GM12878 (cell line): ENCODE data around the gene MUC5AC. TPM values are rescaled to one million over a fixed set of nuclear protein-coding genes. Genes with fewer than 3 reads are reported as not detected.
"Not testable (repeated sequence)": the region's sequence is repeated elsewhere in the genome, so short reads cannot be mapped to it uniquely, and the experiment has no call there.

Experiments used
- ATAC-seq: fragments of 200-7000 bp; cut with Tn5 transposase; 3 replicates; pipeline ENCODE4 v1.9.1; 2020; ENCODE audit warnings: mild to moderate bottlenecking, moderate library complexity
- BruUV-seq: library from RNA; stranded (reverse); fragments of 400-500 nt; replicated peaks from 2 replicates; lab custom pipeline; 2021; lab: Mats Ljungman, UMichigan
- CTCF ChIA-PET: fragments of 300-600 bp; sonication (Branson Sonifier 250); formaldehyde crosslinking; extraction: SDS; loops from one replicate; lab custom pipeline; 2021; ENCODE audit warnings: inconsistent platforms; lab: Yijun Ruan, JAX
- POLR2A ChIA-PET: fragments of 350-600 bp; formaldehyde crosslinking; extraction: SDS; loops from one replicate; lab custom pipeline; 2021; ENCODE audit warnings: inconsistent platforms; lab: Charles Lee
- RAD21 ChIA-PET: fragments of 300-600 bp; sonication (Branson Sonifier 250); formaldehyde crosslinking; loops from one replicate; lab custom pipeline; 2023; ENCODE audit warnings: antibody characterized with exemption; ENCODE audit not compliant: unreplicated experiment; lab: Charles Lee
- SMC1A ChIA-PET: fragments of 300-600 bp; sonication (Branson Sonifier 250); formaldehyde crosslinking; loops from one replicate; lab custom pipeline; 2023; ENCODE audit not compliant: unreplicated experiment, uncharacterized antibody; lab: Charles Lee
- DNase-seq: peaks from one replicate; pipeline ENCODE4 v3.0.0-alpha.2; 2011; ENCODE audit warnings: low read depth, low spot score
- FAIRE-seq: peaks from 3 replicates; lab custom pipeline; 2011; peaks lifted over from hg19 to GRCh38; lab: Jason Lieb, UNC
- H2AFZ ChIP-seq: 2 replicates; pipeline ENCODE4 v1.6.0; 2011; ENCODE audit warnings: low read depth, low read length, control low read depth; ENCODE audit not compliant: control insufficient read depth
- H3K27ac ChIP-seq: 2 replicates; pipeline ENCODE4 v1.5.1; 2011; ENCODE audit warnings: control low read depth; ENCODE audit not compliant: control insufficient read depth, insufficient read depth
- H3K27me3 ChIP-seq, 2 experiments: replicated peaks in 1 of 2; 2 replicates each; pipeline versions ENCODE4 v1.6.0 to v1.6.1; 2011; ENCODE audit warnings: low read length in 1 of 2; ENCODE audit not compliant: control insufficient read depth in 2 of 2, insufficient read depth in 2 of 2
- H3K36me3 ChIP-seq, 2 experiments: 2 replicates each; pipeline ENCODE4 v1.5.1; 2011; ENCODE audit warnings: low read length in 1 of 2; ENCODE audit not compliant: control insufficient read depth in 2 of 2, insufficient read depth in 2 of 2
- H3K4me1 ChIP-seq: 2 replicates; pipeline ENCODE4 v1.6.1; 2011; ENCODE audit warnings: mild to moderate bottlenecking, low read length, moderate library complexity, mixed read lengths; ENCODE audit not compliant: control insufficient read depth, insufficient read depth
- H3K4me2 ChIP-seq: 2 replicates; pipeline ENCODE4 v1.6.0; 2011; ENCODE audit warnings: control low read depth; ENCODE audit not compliant: control insufficient read depth, insufficient read depth
- H3K4me3 ChIP-seq: fragments of 200-600 bp; sonication (generic); 2 replicates; pipeline ENCODE4 v1.5.1; 2016
- H3K79me2 ChIP-seq: 2 replicates; pipeline ENCODE4 v1.6.0; 2011; ENCODE audit warnings: low read length; ENCODE audit not compliant: control insufficient read depth, insufficient read depth
- H3K9ac ChIP-seq: 2 replicates; pipeline ENCODE4 v1.8.0; 2011; ENCODE audit warnings: low read length, control low read depth, mixed read lengths; ENCODE audit not compliant: control insufficient read depth, insufficient read depth
- H3K9me3 ChIP-seq: replicated peaks from 3 replicates; pipeline ENCODE4 v1.5.1; 2011; ENCODE audit warnings: mild to moderate bottlenecking, low read length; ENCODE audit not compliant: control insufficient read depth, insufficient read depth
- H4K20me1 ChIP-seq: 2 replicates; pipeline ENCODE4 v1.6.0; 2011; ENCODE audit not compliant: control insufficient read depth, insufficient read depth
- ATF7 ChIP-seq: fragments of 450-650 bp; IDR thresholded peaks from 2 replicates; pipeline ENCODE4 v1.6.1; 2016; ENCODE audit warnings: low read depth, mild to moderate bottlenecking
- BACH1 ChIP-seq: fragments of 450-650 bp; IDR thresholded peaks from 2 replicates; pipeline ENCODE4 v1.6.1; 2017; ENCODE audit warnings: mild to moderate bottlenecking, borderline replicate concordance
- CREM ChIP-seq: IDR thresholded peaks from 2 replicates; pipeline ENCODE4 v1.6.1; 2014; ENCODE audit warnings: antibody characterized with exemption, low read depth
- EP300 ChIP-seq, 2 experiments: fragments of 150-350 bp in 1 of 2; IDR thresholded peaks; 2 replicates each; pipeline ENCODE4 v1.6.1; 2011 to 2012; ENCODE audit warnings: low read depth in 2 of 2, low read length in 2 of 2, borderline replicate concordance in 1 of 2, improper control_type of control experiment in 1 of 2, inconsistent platforms in 1 of 2; ENCODE audit not compliant: control insufficient read depth in 1 of 2
- ETV6 ChIP-seq, 2 experiments: fragments of 450-650 bp in 1 of 2; IDR thresholded peaks in 1 of 2; conservative IDR thresholded peaks in 1 of 2; 2 replicates each; pipeline ENCODE4 v1.6.1; 2014; ENCODE audit warnings: antibody characterized with exemption in 1 of 2, borderline replicate concordance in 1 of 2, low read depth in 1 of 2, mild to moderate bottlenecking in 1 of 2, moderate library complexity in 1 of 2
- FOS ChIP-seq: IDR thresholded peaks from 3 replicates; pipeline ENCODE4 v1.6.1; 2011; ENCODE audit warnings: borderline replicate concordance; ENCODE audit not compliant: insufficient read length; ENCODE audit errors: extremely low read depth
- HCFC1 ChIP-seq: fragments of 150-350 bp; IDR thresholded peaks from 2 replicates; pipeline ENCODE4 v1.6.1; 2014; ENCODE audit warnings: low read length
- IKZF1 ChIP-seq: fragments of 450-650 bp; conservative IDR thresholded peaks from 2 replicates; pipeline ENCODE4 v1.6.1; 2017; ENCODE audit warnings: antibody characterized with exemption, mild to moderate bottlenecking
- KDM1A ChIP-seq: fragments of 200-600 bp; sonication (generic); IDR thresholded peaks from 2 replicates; pipeline ENCODE4 v1.6.1; 2016; ENCODE audit warnings: borderline replicate concordance
- RB1 ChIP-seq: fragments of 450-650 bp; formaldehyde crosslinking; IDR thresholded peaks from 2 replicates; pipeline ENCODE4 v1.6.1; 2017; ENCODE audit warnings: mild to moderate bottlenecking, borderline replicate concordance
- SP1 ChIP-seq: IDR thresholded peaks from one replicate; pipeline ENCODE4 v1.6.1; 2011; ENCODE audit warnings: low read depth, low read length
- SUZ12 ChIP-seq: fragments of 200-600 bp; sonication (generic); IDR thresholded peaks from one replicate; pipeline ENCODE4 v1.6.1; 2018; ENCODE audit warnings: antibody characterized with exemption, mild to moderate bottlenecking; ENCODE audit not compliant: unreplicated experiment
- WRNIP1 ChIP-seq: IDR thresholded peaks from 2 replicates; pipeline ENCODE4 v1.6.1; 2011; ENCODE audit warnings: low read depth, low read length, improper control_type of control experiment, borderline replicate concordance
- ZNF274 ChIP-seq: IDR thresholded peaks from one replicate; pipeline ENCODE4 v1.8.0; 2011; ENCODE audit not compliant: insufficient read length, insufficient read depth
- ZSCAN29 ChIP-seq: fragments of 450-650 bp; IDR thresholded peaks from 2 replicates; pipeline ENCODE4 v1.6.1; 2017; ENCODE audit warnings: mild to moderate bottlenecking, moderate library complexity
- WGBS: methylation state at CpG from one replicate; pipeline ENCODE4 v1.1.6; 2016; ENCODE audit warnings: low lambda C conversion rate; ENCODE audit not compliant: insufficient replicate concordance, insufficient coverage; ENCODE audit errors: missing lambda C conversion rate; 5-methylcytosine and 5-hydroxymethylcytosine counted together
- in situ Hi-C: fragments of 300-500 bp; cut with MboI; formaldehyde crosslinking; loops from 9 replicates; pipeline ENCODE4 v1.14.3; 2018; ENCODE audit warnings: mixed read lengths
- intact Hi-C: fragments of 100-400 bp; cut with micrococcal nuclease; formaldehyde crosslinking; loops from one replicate; pipeline ENCODE4 v1.14.2; 2022; ENCODE audit not compliant: unreplicated experiment
- polyA plus RNA-seq, 11 experiments: library from polyadenylated mRNA; depleted of rRNA in 4 of 11; unstranded in 6 of 11; stranded (reverse) in 5 of 11; fragments of >200 nt; fragmentation: Nextera tagmentation in 4 of 11; fragmentation: Illumina TruSeq in 1 of 11; extraction: Ambion mirVana in 4 of 11; extraction: Trizol in 1 of 11; gene quantifications; 1 replicate in 1 of 11; 2 replicates in 10 of 11; pipeline versions ENCODE4 v1.2.1 to v1.2.3, GENCODE V29; 2011 to 2016; ENCODE audit warnings: inconsistent platforms in 2 of 11, missing spikeins in 2 of 11, low read depth in 1 of 11
- total RNA-seq, 4 experiments: library from RNA; depleted of rRNA in 3 of 4; stranded (reverse); fragments of >200 nt in 3 of 4; fragmentation: Illumina TruSeq in 1 of 4; extraction: Trizol in 1 of 4; gene quantifications; 2 replicates each; pipeline versions ENCODE4 v1.2.1 to v1.2.3, GENCODE V29; 2013 to 2021
- TF ChIP-seq, protein P1 (sequence below): fragments of 450-650 bp; IDR thresholded peaks from 2 replicates; pipeline ENCODE4 v1.6.1; 2018; ENCODE audit warnings: mild to moderate bottlenecking, low read depth, moderate library complexity; ENCODE audit not compliant: partially characterized antibody
- TF ChIP-seq, protein P2 (sequence below): fragments of 150-350 bp; IDR thresholded peaks from 2 replicates; pipeline ENCODE4 v1.6.1; 2014; ENCODE audit warnings: mild to moderate bottlenecking, low read depth, low read length

The MUC5AC gene
- total and polyA plus RNA-seq, 10 of the 15 experiments (the other 5 are each of a cell fraction or from before 2014, with no cell fraction given) = under 0.01 to 0.01 TPM; not detected in 8

DNA sequence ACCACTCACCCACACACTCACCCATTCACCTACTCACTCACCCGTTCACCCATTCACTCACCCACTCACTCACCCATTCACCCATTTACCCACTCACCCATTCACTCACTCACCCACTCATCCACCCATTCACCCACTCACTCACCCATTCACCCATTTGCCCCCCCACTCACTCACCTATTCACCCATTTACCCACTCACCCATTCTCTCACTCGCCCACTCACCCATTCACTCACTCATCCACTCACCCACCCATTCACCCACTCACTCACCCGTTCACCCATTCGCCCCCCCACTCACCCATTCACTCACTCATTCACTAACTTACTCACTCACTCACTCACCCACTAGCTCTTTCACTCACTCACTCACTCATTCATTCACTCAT is 15.0 kb downstream of the MUC5AC start:
- in situ Hi-C loops = no loop called here
- SMC1A ChIA-PET = no interaction called here

DNA sequence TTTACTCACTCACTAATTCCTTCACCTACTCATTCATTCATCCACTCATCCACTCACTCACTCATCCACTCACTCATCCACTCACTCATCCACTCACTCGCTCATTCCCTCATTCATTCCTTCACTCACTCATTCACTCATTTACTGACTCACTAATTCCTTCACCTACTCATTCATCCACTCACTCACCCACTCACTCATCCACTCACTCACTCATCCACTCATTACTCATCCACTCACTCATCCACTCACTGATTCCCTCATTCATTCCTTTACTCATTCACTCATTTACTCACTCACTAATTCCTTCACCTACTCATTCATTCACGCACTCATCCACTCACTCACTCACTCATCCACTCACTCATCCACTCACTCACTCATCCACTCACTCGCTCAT is 15.6 kb downstream of the MUC5AC start:
- BruUV-seq, H3K79me2 ChIP-seq, H3K9ac ChIP-seq, FAIRE-seq, H3K4me3 ChIP-seq, H2AFZ ChIP-seq, H3K4me1 ChIP-seq, H3K36me3 ChIP-seq, H4K20me1 ChIP-seq, H3K9me3 ChIP-seq, DNase-seq, H3K27ac ChIP-seq, in situ Hi-C loops, RAD21 ChIA-PET, CTCF ChIA-PET, H3K27me3 ChIP-seq, intact Hi-C loops, H3K4me2 ChIP-seq, SMC1A ChIA-PET, ATAC-seq, POLR2A ChIA-PET: not testable (repeated sequence)
- 47% methylated on average over 2 of the region's 3 CpGs for WGBS

More for the DNA sequence above, 15.0 kb downstream of the MUC5AC start:
- no peak for DNase-seq
- intact Hi-C loops = no loop called here
- WGBS = 11% methylated on average over 4 of the region's 4 CpGs
- BruUV-seq = no TSS peak
- CTCF ChIA-PET = interaction anchor here (0.6 kb wide), 1 partner anchor 662 kb away, joined by 3 read pairs; no protein-coding TSS in a partner anchor
- Histone ChIP-seq H3K4me3 (no peak overlapping the region), H3K9me3 (no peaks in the 10 kb centered on the region; the same call in 2 of the 3 replicates), H3K79me2 (no peaks in the 10 kb centered on the region), H3K9ac (no peak overlapping the region), H3K27me3 (no peaks in the 10 kb centered on the region)
- TF ChIP-seq HCFC1 (no peak), SP1 (no peak), ETV6 (conservative IDR thresholded peaks at IDR 0.05 in 1 of 2, IDR thresholded peaks at IDR 0.05 in 1 of 2; ENCODE audit: borderline replicate concordance in 1 of 2, low read depth in 1 of 2) (no peak), CREM (no peak), ZSCAN29 (no peak), SUZ12 (no peak), KDM1A (no peak), WRNIP1 (no peak), RB1 (no peak), FOS (no peak), EP300 (IDR thresholded peaks at IDR 0.05; ENCODE audit: borderline replicate concordance in 1 of 2, control insufficient read depth in 1 of 2, low read depth in 2 of 2, low read length in 2 of 2) (no peak), IKZF1 (no peak), ZNF274 (no peak), BACH1 (no peak), ATF7 (no peak)
- TF ChIP-seq, protein P1, sequence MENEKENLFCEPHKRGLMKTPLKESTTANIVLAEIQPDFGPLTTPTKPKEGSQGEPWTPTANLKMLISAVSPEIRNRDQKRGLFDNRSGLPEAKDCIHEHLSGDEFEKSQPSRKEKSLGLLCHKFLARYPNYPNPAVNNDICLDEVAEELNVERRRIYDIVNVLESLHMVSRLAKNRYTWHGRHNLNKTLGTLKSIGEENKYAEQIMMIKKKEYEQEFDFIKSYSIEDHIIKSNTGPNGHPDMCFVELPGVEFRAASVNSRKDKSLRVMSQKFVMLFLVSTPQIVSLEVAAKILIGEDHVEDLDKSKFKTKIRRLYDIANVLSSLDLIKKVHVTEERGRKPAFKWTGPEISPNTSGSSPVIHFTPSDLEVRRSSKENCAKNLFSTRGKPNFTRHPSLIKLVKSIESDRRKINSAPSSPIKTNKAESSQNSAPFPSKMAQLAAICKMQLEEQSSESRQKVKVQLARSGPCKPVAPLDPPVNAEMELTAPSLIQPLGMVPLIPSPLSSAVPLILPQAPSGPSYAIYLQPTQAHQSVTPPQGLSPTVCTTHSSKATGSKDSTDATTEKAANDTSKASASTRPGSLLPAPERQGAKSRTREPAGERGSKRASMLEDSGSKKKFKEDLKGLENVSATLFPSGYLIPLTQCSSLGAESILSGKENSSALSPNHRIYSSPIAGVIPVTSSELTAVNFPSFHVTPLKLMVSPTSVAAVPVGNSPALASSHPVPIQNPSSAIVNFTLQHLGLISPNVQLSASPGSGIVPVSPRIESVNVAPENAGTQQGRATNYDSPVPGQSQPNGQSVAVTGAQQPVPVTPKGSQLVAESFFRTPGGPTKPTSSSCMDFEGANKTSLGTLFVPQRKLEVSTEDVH = no peak
- TF ChIP-seq, protein P2, sequence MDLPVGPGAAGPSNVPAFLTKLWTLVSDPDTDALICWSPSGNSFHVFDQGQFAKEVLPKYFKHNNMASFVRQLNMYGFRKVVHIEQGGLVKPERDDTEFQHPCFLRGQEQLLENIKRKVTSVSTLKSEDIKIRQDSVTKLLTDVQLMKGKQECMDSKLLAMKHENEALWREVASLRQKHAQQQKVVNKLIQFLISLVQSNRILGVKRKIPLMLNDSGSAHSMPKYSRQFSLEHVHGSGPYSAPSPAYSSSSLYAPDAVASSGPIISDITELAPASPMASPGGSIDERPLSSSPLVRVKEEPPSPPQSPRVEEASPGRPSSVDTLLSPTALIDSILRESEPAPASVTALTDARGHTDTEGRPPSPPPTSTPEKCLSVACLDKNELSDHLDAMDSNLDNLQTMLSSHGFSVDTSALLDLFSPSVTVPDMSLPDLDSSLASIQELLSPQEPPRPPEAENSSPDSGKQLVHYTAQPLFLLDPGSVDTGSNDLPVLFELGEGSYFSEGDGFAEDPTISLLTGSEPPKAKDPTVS = no peak
- TF ChIP-seq, all 136 proteins: peak for 0
- Histone ChIP-seq H3K36me3 (no peaks in the 10 kb centered on the region), H3K4me1 (no peaks in the 10 kb centered on the region), H4K20me1 (no peaks in the 10 kb centered on the region), H3K27ac (no peak overlapping the region), H3K4me2 (no peak overlapping the region), H2AFZ (no peak overlapping the region)
- ChIA-PET RAD21 (no interaction called here), POLR2A (no interaction called here)
- ATAC-seq (no peak), FAIRE-seq (no peak)
